ENCODE measurements around the gene LRRC7.

The LRRC7 gene

DNA sequence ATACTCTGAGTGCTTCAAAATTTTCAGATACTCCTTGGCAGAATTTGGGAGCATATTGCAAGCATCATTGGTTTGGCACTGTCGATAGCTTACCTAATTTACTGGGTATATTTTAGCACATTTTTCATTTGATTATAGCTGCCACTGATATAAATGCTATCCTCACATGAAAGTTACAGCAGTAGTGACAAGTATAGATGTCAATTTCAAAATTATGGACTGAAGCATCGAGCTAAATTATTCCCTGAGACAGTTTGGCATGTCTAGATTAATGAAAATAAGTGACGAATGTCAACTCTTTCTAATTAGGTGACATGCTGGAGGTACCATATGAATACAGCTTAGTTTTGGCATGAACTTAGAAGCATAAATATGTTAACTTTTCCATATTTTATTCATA, 83.1 kb downstream of the LRRC7 start:
- H3K9me3 ChIP-seq (ENCODE audit: low read length): no peaks in the 10 kb centered on the region

DNA sequence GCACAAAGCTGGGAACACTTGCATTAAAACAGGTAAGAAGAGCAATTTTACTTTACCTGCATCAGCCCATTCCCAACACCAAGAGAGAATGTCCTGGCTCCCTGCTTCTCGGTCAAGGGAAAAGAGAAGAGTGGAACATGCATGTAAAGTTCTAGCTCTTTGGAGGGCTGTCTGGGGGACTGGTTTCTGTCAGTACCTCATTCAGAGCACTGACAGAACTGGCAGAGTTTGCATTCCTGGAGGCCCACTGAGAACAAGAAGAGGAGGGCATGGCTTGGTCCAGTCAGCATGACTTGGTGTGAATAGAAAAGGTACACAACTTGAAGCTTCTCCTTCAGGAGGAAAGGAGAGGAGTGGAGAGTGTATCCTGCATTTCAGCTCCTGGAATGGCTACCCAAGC, 83.9 kb downstream of the LRRC7 start:
- no peak for TF ChIP-seq EZH2 (IDR thresholded peaks at IDR 0.05; ENCODE audit: borderline replicate concordance, low read length)
- TF ChIP-seq, protein P1, sequence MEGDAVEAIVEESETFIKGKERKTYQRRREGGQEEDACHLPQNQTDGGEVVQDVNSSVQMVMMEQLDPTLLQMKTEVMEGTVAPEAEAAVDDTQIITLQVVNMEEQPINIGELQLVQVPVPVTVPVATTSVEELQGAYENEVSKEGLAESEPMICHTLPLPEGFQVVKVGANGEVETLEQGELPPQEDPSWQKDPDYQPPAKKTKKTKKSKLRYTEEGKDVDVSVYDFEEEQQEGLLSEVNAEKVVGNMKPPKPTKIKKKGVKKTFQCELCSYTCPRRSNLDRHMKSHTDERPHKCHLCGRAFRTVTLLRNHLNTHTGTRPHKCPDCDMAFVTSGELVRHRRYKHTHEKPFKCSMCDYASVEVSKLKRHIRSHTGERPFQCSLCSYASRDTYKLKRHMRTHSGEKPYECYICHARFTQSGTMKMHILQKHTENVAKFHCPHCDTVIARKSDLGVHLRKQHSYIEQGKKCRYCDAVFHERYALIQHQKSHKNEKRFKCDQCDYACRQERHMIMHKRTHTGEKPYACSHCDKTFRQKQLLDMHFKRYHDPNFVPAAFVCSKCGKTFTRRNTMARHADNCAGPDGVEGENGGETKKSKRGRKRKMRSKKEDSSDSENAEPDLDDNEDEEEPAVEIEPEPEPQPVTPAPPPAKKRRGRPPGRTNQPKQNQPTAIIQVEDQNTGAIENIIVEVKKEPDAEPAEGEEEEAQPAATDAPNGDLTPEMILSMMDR (IDR thresholded peaks at IDR 0.05; ENCODE audit: low read length): no peak
- H2AFZ ChIP-seq (ENCODE audit: low read length): no peak overlapping the region
- no peak overlapping the region for H3K27ac ChIP-seq (ENCODE audit: low read depth, low read length, poor library complexity, severe bottlenecking)
- H3K9ac ChIP-seq (ENCODE audit: low read length): no peak overlapping the region
- no peaks in the 10 kb centered on the region for H3K79me2 ChIP-seq (ENCODE audit: insufficient read depth, low read length)
- 0 out of 2 replicates have a peak, but pooled peaks cover 2% of the 10 kb centered on the region for H3K9me2 ChIP-seq (ENCODE audit: low read depth, low read length)
- no peaks in the 10 kb centered on the region for H3K4me1 ChIP-seq (ENCODE audit: insufficient read depth, low read length, severe bottlenecking)
- no peak overlapping the region for H3K4me2 ChIP-seq (ENCODE audit: low read length)
- H3K36me3 ChIP-seq (ENCODE audit: insufficient read depth, low read length): no peaks in the 10 kb centered on the region
- H3K27me3 ChIP-seq (ENCODE audit: insufficient read depth, low read length): no peaks in the 10 kb centered on the region
- no peaks in the 10 kb centered on the region for H3K9me3 ChIP-seq (ENCODE audit: low read length)
- H4K20me1 ChIP-seq (ENCODE audit: insufficient read depth, low read length): no peaks in the 10 kb centered on the region
- no peak overlapping the region for H3K4me3 ChIP-seq (ENCODE audit: low read depth, low read length, poor library complexity, severe bottlenecking)
- no peaks in the 10 kb centered on the region for H3F3A ChIP-seq (ENCODE audit: insufficient read depth, low read length)

More for the DNA sequence above, 83.1 kb downstream of the LRRC7 start:
- no peak overlapping the region for H3K4me2 ChIP-seq (ENCODE audit: low read length)
- no peak overlapping the region for H3K27ac ChIP-seq (ENCODE audit: low read depth, low read length, poor library complexity, severe bottlenecking)
- no peaks in the 10 kb centered on the region for H3K4me1 ChIP-seq (ENCODE audit: insufficient read depth, low read length, severe bottlenecking)
- H3K36me3 ChIP-seq (ENCODE audit: insufficient read depth, low read length): no peaks in the 10 kb centered on the region
- no peak overlapping the region for H3K4me3 ChIP-seq (ENCODE audit: low read depth, low read length, poor library complexity, severe bottlenecking)
- H2AFZ ChIP-seq (ENCODE audit: low read length): no peak overlapping the region
- H3K27me3 ChIP-seq (ENCODE audit: insufficient read depth, low read length): no peaks in the 10 kb centered on the region
- H3K9ac ChIP-seq (ENCODE audit: low read length): no peak overlapping the region
- no peaks in the 10 kb centered on the region for H3F3A ChIP-seq (ENCODE audit: insufficient read depth, low read length)
- TF ChIP-seq, protein P1 (IDR thresholded peaks at IDR 0.05; ENCODE audit: low read length): no peak
- no peak for TF ChIP-seq EZH2 (IDR thresholded peaks at IDR 0.05; ENCODE audit: borderline replicate concordance, low read length)
- H4K20me1 ChIP-seq (ENCODE audit: insufficient read depth, low read length): no peaks in the 10 kb centered on the region
- 0 out of 2 replicates have a peak, but pooled peaks cover 2% of the 10 kb centered on the region for H3K9me2 ChIP-seq (ENCODE audit: low read depth, low read length)
- H3K79me2 ChIP-seq (ENCODE audit: insufficient read depth, low read length): no peaks in the 10 kb centered on the region

DNA sequence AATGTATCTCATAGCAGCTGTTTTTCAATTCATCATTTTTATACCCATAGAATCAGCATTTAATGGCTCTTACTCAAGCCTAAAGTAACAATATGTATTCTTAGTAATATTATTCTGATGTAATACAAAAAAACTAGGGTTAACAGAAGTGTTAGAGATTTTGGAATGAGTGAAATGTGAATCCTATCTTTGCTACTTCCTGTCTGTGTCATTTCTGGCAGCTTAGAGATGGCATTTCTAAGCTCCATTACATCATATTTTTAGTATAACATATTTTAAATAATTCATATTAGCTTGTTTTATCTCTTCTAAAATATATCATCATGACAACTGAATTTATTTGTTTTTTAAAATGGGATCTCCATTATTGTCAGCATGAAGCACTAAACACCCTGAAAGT, 90.2 kb downstream of the LRRC7 start:
- no peaks in the 10 kb centered on the region for H3F3A ChIP-seq (ENCODE audit: insufficient read depth, low read length)
- H3K27me3 ChIP-seq (ENCODE audit: insufficient read depth, low read length): no peaks in the 10 kb centered on the region
- 0 out of 2 replicates have a peak, but pooled peaks cover 2% of the 10 kb centered on the region for H3K9me2 ChIP-seq (ENCODE audit: low read depth, low read length)
- no peaks in the 10 kb centered on the region for H4K20me1 ChIP-seq (ENCODE audit: insufficient read depth, low read length)
- H3K9ac ChIP-seq (ENCODE audit: low read length): no peak overlapping the region
- no peaks in the 10 kb centered on the region for H3K9me3 ChIP-seq (ENCODE audit: low read length)
- no peaks in the 10 kb centered on the region for H3K79me2 ChIP-seq (ENCODE audit: insufficient read depth, low read length)
- no peak overlapping the region for H3K4me2 ChIP-seq (ENCODE audit: low read length)
- no peak overlapping the region for H3K27ac ChIP-seq (ENCODE audit: low read depth, low read length, poor library complexity, severe bottlenecking)
- no peaks in the 10 kb centered on the region for H3K36me3 ChIP-seq (ENCODE audit: insufficient read depth, low read length)
- TF ChIP-seq, protein P1 (IDR thresholded peaks at IDR 0.05; ENCODE audit: low read length): no peak
- TF ChIP-seq EZH2 (IDR thresholded peaks at IDR 0.05; ENCODE audit: borderline replicate concordance, low read length): no peak
- no peak overlapping the region for H3K4me3 ChIP-seq (ENCODE audit: low read depth, low read length, poor library complexity, severe bottlenecking)
- no peaks in the 10 kb centered on the region for H3K4me1 ChIP-seq (ENCODE audit: insufficient read depth, low read length, severe bottlenecking)
- no peak overlapping the region for H2AFZ ChIP-seq (ENCODE audit: low read length)
